GM12878 (cell line): ENCODE measurements around the gene POLR1D. TPM values are rescaled to one million over a fixed set of nuclear protein-coding genes. Genes with fewer than 3 reads are reported as not detected.
A peak's percentile ranks its signal among the peaks of the same experiment; 100 is the strongest.

Source experiments
- ATAC-seq: fragments of 200-7000 bp; cut with Tn5 transposase; 3 replicates; pipeline ENCODE4 v1.9.1; 2020; ENCODE audit warnings: mild to moderate bottlenecking, moderate library complexity
- BruUV-seq: library from RNA; stranded (reverse); fragments of 400-500 nt; replicated peaks from 2 replicates; lab custom pipeline; 2021; lab: Mats Ljungman, UMichigan
- CTCF ChIA-PET: fragments of 300-600 bp; sonication (Branson Sonifier 250); formaldehyde crosslinking; extraction: SDS; loops from one replicate; lab custom pipeline; 2021; ENCODE audit warnings: inconsistent platforms; lab: Yijun Ruan, JAX
- POLR2A ChIA-PET: fragments of 350-600 bp; formaldehyde crosslinking; extraction: SDS; loops from one replicate; lab custom pipeline; 2021; ENCODE audit warnings: inconsistent platforms; lab: Charles Lee
- RAD21 ChIA-PET: fragments of 300-600 bp; sonication (Branson Sonifier 250); formaldehyde crosslinking; loops from one replicate; lab custom pipeline; 2023; ENCODE audit warnings: antibody characterized with exemption; ENCODE audit not compliant: unreplicated experiment; lab: Charles Lee
- SMC1A ChIA-PET: fragments of 300-600 bp; sonication (Branson Sonifier 250); formaldehyde crosslinking; loops from one replicate; lab custom pipeline; 2023; ENCODE audit not compliant: unreplicated experiment, uncharacterized antibody; lab: Charles Lee
- DNase-seq: peaks from one replicate; pipeline ENCODE4 v3.0.0-alpha.2; 2011; ENCODE audit warnings: low read depth, low spot score
- FAIRE-seq: peaks from 3 replicates; lab custom pipeline; 2011; peaks lifted over from hg19 to GRCh38; lab: Jason Lieb, UNC
- H2AFZ ChIP-seq: 2 replicates; pipeline ENCODE4 v1.6.0; 2011; ENCODE audit warnings: low read depth, low read length, control low read depth; ENCODE audit not compliant: control insufficient read depth
- H3K27ac ChIP-seq: 2 replicates; pipeline ENCODE4 v1.5.1; 2011; ENCODE audit warnings: control low read depth; ENCODE audit not compliant: control insufficient read depth, insufficient read depth
- H3K27me3 ChIP-seq, 2 experiments: replicated peaks in 1 of 2; 2 replicates each; pipeline versions ENCODE4 v1.6.0 to v1.6.1; 2011; ENCODE audit warnings: low read length in 1 of 2; ENCODE audit not compliant: control insufficient read depth in 2 of 2, insufficient read depth in 2 of 2
- H3K36me3 ChIP-seq, 2 experiments: 2 replicates each; pipeline ENCODE4 v1.5.1; 2011; ENCODE audit warnings: low read length in 1 of 2; ENCODE audit not compliant: control insufficient read depth in 2 of 2, insufficient read depth in 2 of 2
- H3K4me1 ChIP-seq: 2 replicates; pipeline ENCODE4 v1.6.1; 2011; ENCODE audit warnings: mild to moderate bottlenecking, low read length, moderate library complexity, mixed read lengths; ENCODE audit not compliant: control insufficient read depth, insufficient read depth
- H3K4me2 ChIP-seq: 2 replicates; pipeline ENCODE4 v1.6.0; 2011; ENCODE audit warnings: control low read depth; ENCODE audit not compliant: control insufficient read depth, insufficient read depth
- H3K4me3 ChIP-seq: fragments of 200-600 bp; sonication (generic); 2 replicates; pipeline ENCODE4 v1.5.1; 2016
- H3K79me2 ChIP-seq: 2 replicates; pipeline ENCODE4 v1.6.0; 2011; ENCODE audit warnings: low read length; ENCODE audit not compliant: control insufficient read depth, insufficient read depth
- H3K9ac ChIP-seq: 2 replicates; pipeline ENCODE4 v1.8.0; 2011; ENCODE audit warnings: low read length, control low read depth, mixed read lengths; ENCODE audit not compliant: control insufficient read depth, insufficient read depth
- H3K9me3 ChIP-seq: replicated peaks from 3 replicates; pipeline ENCODE4 v1.5.1; 2011; ENCODE audit warnings: mild to moderate bottlenecking, low read length; ENCODE audit not compliant: control insufficient read depth, insufficient read depth
- H4K20me1 ChIP-seq: 2 replicates; pipeline ENCODE4 v1.6.0; 2011; ENCODE audit not compliant: control insufficient read depth, insufficient read depth
- CREB1 ChIP-seq: IDR thresholded peaks from 2 replicates; pipeline ENCODE4 v1.6.1; 2012; ENCODE audit warnings: low read depth, mild to moderate bottlenecking, inconsistent platforms
- MEF2A ChIP-seq: IDR thresholded peaks from 2 replicates; pipeline ENCODE4 v1.6.1; 2011; ENCODE audit warnings: low read depth, mild to moderate bottlenecking, low read length, moderate library complexity; ENCODE audit not compliant: insufficient read depth
- NRF1 ChIP-seq: conservative IDR thresholded peaks from 2 replicates; pipeline ENCODE4 v1.6.1; 2011; ENCODE audit warnings: mild to moderate bottlenecking, low read depth, low read length, improper control_type of control experiment
- RUNX3 ChIP-seq: IDR thresholded peaks from 2 replicates; pipeline ENCODE4 v1.6.1; 2012; ENCODE audit warnings: low read length, inconsistent platforms
- WGBS: methylation state at CpG from one replicate; pipeline ENCODE4 v1.1.6; 2016; ENCODE audit warnings: low lambda C conversion rate; ENCODE audit not compliant: insufficient replicate concordance, insufficient coverage; ENCODE audit errors: missing lambda C conversion rate; 5-methylcytosine and 5-hydroxymethylcytosine counted together
- in situ Hi-C: fragments of 300-500 bp; cut with MboI; formaldehyde crosslinking; loops from 9 replicates; pipeline ENCODE4 v1.14.3; 2018; ENCODE audit warnings: mixed read lengths
- intact Hi-C: fragments of 100-400 bp; cut with micrococcal nuclease; formaldehyde crosslinking; loops from one replicate; pipeline ENCODE4 v1.14.2; 2022; ENCODE audit not compliant: unreplicated experiment
- polyA plus RNA-seq, 11 experiments: library from polyadenylated mRNA; depleted of rRNA in 4 of 11; unstranded in 6 of 11; stranded (reverse) in 5 of 11; fragments of >200 nt; fragmentation: Nextera tagmentation in 4 of 11; fragmentation: Illumina TruSeq in 1 of 11; extraction: Ambion mirVana in 4 of 11; extraction: Trizol in 1 of 11; gene quantifications; 1 replicate in 1 of 11; 2 replicates in 10 of 11; pipeline versions ENCODE4 v1.2.1 to v1.2.3, GENCODE V29; 2011 to 2016; ENCODE audit warnings: inconsistent platforms in 2 of 11, missing spikeins in 2 of 11, low read depth in 1 of 11
- total RNA-seq, 4 experiments: library from RNA; depleted of rRNA in 3 of 4; stranded (reverse); fragments of >200 nt in 3 of 4; fragmentation: Illumina TruSeq in 1 of 4; extraction: Trizol in 1 of 4; gene quantifications; 2 replicates each; pipeline versions ENCODE4 v1.2.1 to v1.2.3, GENCODE V29; 2013 to 2021
- TF ChIP-seq, protein P1 (sequence below): fragments of 450-650 bp; IDR thresholded peaks from 2 replicates; pipeline ENCODE4 v1.6.1; 2017; ENCODE audit warnings: mild to moderate bottlenecking, moderate library complexity

The POLR1D gene
- total and polyA plus RNA-seq, 10 of the 15 experiments (the other 5 are each of a cell fraction or from before 2014, with no cell fraction given), result 119 to 223 (median 160) TPM

DNA sequence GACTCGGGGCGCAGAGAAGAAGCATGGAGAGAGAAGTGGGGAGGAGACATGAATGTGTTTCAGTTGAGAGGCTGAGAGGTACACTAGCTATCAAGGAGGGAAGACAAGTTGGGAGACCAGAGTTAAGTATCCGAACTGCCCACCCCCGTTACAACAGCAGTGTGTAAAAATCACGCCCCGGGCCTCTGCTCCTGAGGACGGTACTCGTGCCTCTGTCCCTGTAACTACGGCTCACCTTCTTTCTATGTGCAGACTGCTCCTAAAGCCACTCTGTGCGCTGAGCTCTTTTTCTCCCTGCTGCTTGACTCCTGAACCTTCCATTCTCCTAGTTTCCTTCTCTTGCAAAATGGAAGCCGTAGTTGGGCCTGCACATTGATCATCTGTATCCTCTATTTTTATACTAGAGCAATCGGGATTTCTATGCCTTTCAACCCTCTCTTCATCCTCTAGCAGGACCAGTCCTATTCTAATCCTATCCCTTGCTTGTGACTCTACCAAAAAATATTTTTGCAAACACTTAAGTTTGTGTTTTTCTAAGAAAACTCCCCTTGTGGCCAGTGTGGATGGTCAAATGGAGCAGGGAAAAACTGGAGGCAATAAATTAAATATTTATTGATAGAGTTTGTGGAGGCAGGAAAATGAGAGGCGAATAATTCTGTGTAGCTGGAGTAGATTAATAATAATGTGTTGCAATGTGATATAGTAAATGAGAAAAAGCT is 569 bp downstream of the POLR1D start (continued):
- no peak for TF ChIP-seq NRF1

- no peaks in the 10 kb centered on the region for H3K27me3 ChIP-seq
- peaks cover 79% of the 10 kb centered on the region for H3K79me2 ChIP-seq
- H3K4me2 ChIP-seq, result peak overlapping the region; percentile 70
- H3K9me3 ChIP-seq, result no peaks in the 10 kb centered on the region
- ATAC-seq (no peak), DNase-seq (no peak), FAIRE-seq (no peak)
- 92% methylated on average over 7 of the region's 7 CpGs for whole genome bisulfite sequencing
- ChIA-PET CTCF (interaction anchor here (0.6 to 1.8 kb wide), 5 partner anchors 14 to 204 kb away, joined by 3 to 6 read pairs (median 4); no protein-coding TSS in a partner anchor), POLR2A (interaction anchor here (1.0 to 7.2 kb wide), 3 partner anchors 16 to 458 kb away, joined by 4 to 55 read pairs (median 4); no protein-coding TSS in a partner anchor), SMC1A (interaction anchor here (0.8 to 2.8 kb wide), 8 partner anchors 9 to 90 kb away, joined by 3 to 16 read pairs (median 4); no protein-coding TSS in a partner anchor), RAD21 (interaction anchor here (0.7 to 1.4 kb wide), 3 partner anchors 15 to 20 kb away, joined by 3 read pairs; no protein-coding TSS in a partner anchor)
- peak overlapping the region; percentile 97 for H3K4me3 ChIP-seq
- intact Hi-C loops, result loop anchor here (5.0 kb wide), 2 partner anchors 196 to 371 kb away; partner anchors contain the start of gene RPL21
- H3K4me1 ChIP-seq, result peaks cover 8% of the 10 kb centered on the region
- TF ChIP-seq RUNX3 (peak; percentile 30), MEF2A (no peak), CREB1 (no peak)
- TF ChIP-seq, protein P1, sequence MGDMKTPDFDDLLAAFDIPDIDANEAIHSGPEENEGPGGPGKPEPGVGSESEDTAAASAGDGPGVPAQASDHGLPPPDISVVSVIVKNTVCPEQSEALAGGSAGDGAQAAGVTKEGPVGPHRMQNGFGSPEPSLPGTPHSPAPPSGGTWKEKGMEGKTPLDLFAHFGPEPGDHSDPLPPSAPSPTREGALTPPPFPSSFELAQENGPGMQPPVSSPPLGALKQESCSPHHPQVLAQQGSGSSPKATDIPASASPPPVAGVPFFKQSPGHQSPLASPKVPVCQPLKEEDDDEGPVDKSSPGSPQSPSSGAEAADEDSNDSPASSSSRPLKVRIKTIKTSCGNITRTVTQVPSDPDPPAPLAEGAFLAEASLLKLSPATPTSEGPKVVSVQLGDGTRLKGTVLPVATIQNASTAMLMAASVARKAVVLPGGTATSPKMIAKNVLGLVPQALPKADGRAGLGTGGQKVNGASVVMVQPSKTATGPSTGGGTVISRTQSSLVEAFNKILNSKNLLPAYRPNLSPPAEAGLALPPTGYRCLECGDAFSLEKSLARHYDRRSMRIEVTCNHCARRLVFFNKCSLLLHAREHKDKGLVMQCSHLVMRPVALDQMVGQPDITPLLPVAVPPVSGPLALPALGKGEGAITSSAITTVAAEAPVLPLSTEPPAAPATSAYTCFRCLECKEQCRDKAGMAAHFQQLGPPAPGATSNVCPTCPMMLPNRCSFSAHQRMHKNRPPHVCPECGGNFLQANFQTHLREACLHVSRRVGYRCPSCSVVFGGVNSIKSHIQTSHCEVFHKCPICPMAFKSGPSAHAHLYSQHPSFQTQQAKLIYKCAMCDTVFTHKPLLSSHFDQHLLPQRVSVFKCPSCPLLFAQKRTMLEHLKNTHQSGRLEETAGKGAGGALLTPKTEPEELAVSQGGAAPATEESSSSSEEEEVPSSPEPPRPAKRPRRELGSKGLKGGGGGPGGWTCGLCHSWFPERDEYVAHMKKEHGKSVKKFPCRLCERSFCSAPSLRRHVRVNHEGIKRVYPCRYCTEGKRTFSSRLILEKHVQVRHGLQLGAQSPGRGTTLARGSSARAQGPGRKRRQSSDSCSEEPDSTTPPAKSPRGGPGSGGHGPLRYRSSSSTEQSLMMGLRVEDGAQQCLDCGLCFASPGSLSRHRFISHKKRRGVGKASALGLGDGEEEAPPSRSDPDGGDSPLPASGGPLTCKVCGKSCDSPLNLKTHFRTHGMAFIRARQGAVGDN, result 0 out of 2 replicates have a peak, but pooled peaks have one; percentile 20
- H4K20me1 ChIP-seq, result peaks cover 6% of the 10 kb centered on the region; the same call in 1 of the 2 replicates
- BruUV-seq, result TSS peak; percentile 60
- peak overlapping the region; percentile 94; the same call in 1 of the 2 replicates for H3K9ac ChIP-seq
- in situ Hi-C loops, result no loop called here
- H3K27ac ChIP-seq, result peak overlapping the region; percentile 7
- H3K36me3 ChIP-seq, result 0 out of 4 replicates have a peak, but pooled peaks cover 0 to 2% of the 10 kb centered on the region in 2 experiments
- no peak overlapping the region for H2AFZ ChIP-seq
Observed at GRCh38 chr13:27622881-27623280, 1.2 kb downstream of the POLR1D start.
